Inflammatory macrophage treated with lipopolysaccharide for 1 hour (primary cell): ENCODE measurements around the gene YES1.
"Not testable (repeated sequence)": the region's sequence is repeated elsewhere in the genome, so short reads cannot be mapped to it uniquely, and the experiment has no call there.

ENCODE experiments used
- DNase-seq, 2 donors: peaks; one replicate each; pipeline ENCODE4 v3.0.0-alpha.2; 2020 to 2022

The YES1 gene

DNA sequence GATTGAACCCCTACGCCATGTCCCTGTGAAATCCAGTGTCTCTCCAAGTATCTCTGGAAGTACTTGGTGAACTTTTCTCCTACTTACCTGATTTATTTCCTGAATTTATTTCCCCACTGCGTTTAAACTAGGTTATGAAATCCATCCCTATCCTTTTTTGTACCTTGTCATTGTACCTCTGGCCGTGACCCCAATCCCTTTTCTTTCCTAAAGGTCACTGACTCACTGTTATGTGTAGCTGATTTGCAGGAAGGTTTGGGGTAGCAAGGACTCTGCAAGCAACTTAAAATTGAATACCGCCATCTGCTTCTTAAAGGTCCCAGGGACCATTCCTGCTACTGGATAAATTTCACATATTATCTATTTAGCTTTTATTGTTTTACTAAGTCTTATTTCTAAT lies 95.0 kb downstream of the YES1 start:
- no peak for DNase-seq

DNA sequence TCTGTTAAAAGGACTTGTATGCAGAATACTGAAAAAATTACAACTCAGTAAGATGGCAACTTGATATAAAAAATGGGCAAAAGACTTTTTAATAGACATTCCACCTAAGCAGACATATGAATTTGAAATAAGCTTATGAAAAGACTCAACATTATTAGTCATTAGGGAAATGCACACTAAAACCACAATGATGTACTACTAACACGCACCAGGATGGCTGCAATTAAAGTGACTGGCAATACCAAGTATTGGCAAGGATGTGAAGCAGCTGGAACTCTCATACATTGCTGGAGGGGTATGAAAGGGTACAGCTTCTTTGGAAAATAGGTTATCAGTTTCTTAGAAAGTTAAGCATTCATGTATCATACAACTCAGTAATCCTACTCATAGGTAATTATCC lies 96.4 kb downstream of the YES1 start:
- DNase-seq = no peak

DNA sequence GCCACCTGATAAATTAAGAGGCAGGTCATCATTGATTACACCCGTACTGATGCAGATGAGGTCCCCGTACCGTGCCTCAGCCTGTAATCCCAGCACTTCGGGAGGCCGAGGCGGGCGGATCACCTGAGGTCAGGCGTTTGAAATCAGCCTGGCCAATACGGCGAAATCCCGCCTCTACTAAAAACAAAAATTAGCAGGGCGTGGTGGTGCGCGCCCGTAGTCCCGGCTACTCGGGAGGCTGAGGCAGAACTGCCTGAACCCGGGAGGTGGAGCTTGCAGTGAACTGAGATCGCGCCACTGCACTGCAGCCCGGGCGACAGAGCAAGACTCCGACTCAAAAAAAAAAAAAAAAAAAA lies 98.9 kb downstream of the YES1 start:
- DNase-seq = no peak

DNA sequence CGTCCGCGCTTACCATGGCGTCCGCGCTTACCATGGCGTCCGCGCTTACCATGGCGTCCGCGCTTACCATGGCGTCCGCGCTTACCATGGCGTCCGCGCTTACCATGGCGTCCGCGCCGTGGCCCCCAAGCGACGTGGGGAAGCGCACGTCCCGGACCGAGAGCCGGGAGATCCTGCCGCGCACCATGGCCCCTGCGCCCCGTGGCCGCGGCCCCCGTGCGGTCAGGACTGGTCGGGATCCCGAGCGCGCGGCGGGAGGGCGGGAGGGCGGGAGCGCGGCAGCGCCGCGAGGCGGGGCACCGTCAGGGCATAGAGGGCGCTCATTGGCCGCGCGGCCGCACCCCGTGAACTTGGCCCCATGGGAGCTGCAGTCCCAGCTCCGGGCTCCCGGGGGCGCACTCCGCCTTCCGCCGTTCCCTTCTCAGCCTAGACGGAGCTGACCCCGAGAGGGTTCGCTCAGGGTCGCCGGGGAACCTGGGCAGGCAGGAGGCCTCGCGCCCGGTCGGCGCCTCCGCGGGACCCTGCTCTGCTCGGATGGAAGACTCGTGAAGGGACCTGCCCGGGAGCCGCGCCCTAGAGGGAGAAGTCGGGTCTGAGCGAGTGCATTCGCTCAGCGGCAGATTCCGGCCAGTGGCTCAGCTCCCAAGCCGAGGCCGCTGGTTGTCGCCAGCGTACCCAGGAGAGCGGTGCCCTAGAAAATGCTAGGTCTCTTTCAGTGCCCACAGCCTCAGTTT lies 99.5 kb downstream of the YES1 start, which contains the start of gene ENOSF1:
Gene ENOSF1, minus strand, starts transcription at position 230 of the 734 bp plus-strand sequence. Its CDS starts 43 bp downstream, at position 187.
- DNase-seq = peak; percentile 77 to 82

DNA sequence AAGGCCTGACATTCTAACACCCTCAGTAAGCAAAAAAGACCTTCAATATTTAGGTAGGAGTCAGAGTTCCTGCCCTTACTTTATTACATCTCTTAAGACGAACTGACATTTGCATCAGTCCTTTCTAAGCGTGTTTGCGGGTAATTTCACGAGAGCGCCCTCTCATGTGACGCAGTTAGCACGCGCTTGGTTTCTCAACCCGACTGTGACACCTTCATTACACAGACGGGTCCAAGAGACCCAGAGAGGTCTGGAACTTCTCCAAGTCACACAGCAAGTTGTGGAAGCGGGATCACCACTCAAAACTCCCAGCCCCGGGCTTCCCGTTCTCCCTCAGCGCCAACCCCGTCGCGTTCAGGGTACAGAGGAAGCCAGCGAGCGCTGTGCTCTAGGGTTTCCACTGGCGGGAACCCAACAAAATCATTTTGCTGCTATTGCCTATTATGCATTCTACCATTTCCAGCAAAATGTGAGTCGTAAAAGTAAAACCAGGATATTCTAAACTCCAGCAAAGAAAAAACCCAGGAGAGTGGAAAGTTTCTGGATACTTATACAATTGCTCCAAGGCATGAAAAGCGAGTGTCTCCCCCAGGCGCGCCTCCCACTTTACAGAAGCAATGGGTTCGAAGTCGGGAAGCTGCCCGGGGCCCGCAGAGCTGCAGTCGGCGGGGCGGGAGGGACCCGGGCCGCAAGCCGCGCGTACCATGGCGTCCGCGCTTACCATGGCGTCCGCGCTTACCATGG lies 100.2 kb downstream of the YES1 start:
- peak; percentile 81 to 83 for DNase-seq

DNA sequence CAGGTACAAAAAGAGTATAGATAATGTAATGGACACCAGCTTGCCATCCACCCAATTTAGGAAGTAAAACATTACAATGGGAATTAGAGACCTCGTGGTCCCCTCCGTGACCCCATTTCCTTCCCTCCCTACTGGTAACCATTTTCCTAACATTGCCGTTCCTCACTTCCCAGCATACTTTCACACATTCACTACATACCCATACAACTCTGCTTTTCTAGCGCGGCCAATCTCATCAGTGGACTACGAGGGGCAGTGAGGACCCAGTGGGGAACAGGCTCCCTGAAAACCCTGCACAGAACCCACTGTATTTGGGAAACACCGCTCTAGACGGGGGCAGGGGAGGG lies 100.8 kb downstream of the YES1 start:
- peak; percentile 13 to 15 for DNase-seq

DNA sequence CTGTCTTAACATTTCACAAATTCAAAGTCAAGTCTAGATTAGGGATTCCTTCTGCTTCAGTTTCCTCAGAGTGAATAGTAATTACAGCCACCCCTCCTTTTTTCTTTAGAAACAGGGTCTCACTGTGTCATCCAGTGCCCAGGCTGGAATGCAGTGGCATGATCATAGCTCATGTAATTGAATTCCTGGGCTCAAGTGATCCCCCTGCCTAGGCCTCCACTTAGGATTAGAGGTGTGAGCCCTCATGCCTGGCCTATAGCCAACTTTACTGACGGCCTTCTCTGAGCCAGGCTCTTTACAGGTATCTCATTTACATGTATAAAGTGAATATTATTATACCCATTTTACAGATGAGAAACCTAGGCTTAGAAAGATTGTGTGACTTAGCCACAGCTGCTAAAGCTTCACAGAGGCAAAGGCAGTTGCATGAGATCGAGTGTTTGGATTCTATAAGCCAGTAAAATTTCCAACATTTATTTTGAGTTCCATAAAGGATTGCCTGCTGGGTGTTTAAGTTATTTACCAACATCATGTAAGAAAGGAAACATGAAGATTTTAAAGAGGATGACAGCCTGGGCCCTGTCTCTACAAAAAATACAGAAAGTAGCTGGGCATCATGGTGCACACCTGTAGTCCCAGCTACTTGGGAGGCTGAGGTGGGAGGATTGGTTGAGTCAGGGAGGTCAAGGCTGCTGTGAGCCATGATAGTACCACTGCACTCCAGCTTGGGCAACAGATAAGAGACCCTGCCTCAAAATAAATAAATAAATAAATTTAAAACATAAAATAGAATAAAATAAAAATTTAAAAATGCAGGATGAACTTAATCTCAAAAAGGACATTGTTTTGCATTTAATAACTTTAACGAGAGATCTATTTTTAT lies 101.4 kb downstream of the YES1 start:
- no peak for DNase-seq

DNA sequence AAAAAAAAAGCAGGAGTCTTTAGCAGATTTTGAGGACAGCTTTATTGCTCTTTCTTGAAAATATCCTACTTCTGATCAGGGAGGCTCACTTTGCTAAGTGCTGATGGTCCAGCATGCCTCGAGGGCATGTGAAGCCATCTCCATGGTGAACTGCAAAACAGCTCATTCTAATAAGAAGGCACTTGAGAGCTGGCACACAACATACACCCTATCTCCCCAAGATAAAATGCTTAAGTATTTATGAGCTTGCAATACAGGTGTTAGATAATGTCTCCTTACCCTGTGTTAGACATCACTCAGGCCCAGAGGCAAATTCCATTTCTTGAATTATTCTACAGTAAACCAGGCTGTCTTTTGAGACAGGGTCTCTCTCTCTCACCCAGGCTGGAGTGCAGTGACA lies 102.3 kb downstream of the YES1 start:
- no peak for DNase-seq

DNA sequence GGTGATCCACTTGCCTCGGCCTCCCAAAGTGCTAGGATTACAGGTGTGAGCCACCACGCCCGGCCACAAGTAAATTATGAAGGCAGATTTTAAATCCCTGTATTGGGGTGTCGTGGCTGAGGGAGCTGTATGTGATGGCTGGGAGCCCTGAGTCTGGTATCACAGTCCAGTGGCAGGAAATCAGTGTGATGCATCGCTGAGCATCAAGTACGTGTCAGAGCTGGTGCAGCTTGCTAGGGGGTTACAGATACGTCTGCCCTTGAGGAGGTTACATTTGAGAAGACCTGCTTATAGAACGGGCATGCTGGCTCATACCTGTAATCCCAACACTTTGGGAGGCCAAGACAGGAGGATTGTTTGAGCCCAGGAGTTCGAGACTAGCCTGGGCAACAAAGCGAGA lies 103.9 kb downstream of the YES1 start:
- DNase-seq = no peak

DNA sequence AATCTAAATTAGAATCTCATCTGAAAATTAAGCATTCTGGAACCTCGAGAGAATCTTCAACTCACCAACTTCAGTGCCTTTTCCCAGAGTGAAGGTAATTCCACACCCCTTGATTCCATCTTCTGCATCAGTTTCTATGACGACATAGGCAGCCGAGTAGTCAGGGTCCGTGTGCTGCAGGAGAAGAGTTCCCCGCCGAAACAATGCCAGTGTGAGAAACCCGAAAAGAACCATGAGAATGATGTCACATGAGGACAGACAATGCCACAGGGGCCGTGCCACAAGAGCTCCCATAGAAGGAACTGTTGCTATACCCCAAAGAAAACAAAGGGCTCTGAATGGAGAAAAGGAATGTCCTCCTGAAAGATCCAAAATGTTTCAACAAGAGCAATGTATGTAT lies 105.6 kb downstream of the YES1 start:
- no peak for DNase-seq

DNA sequence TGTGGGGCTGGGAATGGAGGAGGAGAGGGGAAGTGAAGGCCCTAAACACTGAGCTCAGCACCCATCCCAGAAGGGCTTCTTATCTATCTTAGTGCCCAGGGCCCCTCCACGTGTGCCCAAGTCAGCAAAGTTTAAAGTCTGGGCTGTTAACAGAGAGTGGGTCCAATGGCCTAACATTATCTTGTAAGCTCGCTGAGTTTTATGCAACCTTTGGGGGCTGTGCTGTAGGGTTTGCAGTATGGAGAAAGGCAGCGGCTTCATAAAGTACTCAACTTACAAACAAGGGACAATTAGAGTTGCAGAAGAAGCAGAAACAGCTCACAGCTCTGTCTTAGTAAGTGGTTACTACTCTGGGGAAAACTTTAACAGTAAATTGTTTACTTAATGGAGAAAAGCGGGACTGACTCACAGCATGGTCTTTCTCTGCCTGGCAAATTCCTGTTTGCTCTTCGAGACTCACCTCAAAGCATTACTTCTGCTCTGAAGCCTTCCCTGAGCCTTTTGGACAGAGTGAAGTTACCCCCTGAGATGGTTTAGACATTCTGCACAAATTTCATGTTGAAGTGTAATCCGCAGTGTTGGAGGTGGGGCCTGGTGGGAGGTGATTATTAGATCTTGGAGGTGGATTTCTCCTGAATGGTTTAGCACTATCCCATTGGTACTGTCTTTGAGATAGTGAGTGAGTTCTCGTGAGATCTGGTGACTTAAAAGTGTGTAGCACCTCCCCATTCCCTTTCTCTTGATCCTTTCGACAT lies 108.7 kb downstream of the YES1 start:
- DNase-seq = no peak

DNA sequence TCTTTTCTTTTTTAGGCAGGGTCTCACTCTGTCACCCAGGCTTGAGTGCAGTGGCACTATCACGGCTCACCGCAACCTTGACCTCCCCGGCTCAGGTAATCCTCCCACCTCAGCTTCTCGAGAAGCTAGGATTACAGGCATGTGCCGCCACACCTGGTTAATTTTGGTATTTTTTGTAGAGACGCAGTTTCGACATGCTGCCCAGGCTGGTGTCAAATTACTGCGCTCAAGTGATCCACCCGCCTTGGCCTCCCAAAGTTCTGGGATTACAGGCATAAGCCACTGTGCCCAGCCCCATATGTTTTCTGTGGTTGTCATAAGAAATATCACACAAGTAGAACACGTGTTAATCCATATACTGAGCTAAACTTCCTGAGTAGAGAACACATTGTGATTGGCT lies 114.2 kb downstream of the YES1 start:
- no peak for DNase-seq

DNA sequence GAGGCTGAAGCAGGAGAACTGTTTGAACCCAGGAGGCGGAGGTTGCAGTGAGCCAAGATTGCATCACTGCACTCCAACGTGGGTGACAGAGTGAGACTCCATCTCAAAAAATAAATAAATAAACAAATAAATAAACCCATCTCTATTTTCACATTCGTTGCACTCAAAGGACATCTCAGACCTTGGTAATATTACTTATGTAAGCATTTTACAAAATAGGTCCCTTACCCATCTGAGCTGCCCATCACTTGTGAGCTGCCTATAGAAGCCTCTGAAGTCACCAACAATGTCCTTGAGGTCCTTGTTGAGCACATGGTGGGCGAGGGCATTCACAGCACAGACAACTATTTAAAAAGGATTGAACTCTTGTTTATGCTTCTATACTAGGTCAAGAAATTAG lies 115.0 kb downstream of the YES1 start:
- no peak for DNase-seq

DNA sequence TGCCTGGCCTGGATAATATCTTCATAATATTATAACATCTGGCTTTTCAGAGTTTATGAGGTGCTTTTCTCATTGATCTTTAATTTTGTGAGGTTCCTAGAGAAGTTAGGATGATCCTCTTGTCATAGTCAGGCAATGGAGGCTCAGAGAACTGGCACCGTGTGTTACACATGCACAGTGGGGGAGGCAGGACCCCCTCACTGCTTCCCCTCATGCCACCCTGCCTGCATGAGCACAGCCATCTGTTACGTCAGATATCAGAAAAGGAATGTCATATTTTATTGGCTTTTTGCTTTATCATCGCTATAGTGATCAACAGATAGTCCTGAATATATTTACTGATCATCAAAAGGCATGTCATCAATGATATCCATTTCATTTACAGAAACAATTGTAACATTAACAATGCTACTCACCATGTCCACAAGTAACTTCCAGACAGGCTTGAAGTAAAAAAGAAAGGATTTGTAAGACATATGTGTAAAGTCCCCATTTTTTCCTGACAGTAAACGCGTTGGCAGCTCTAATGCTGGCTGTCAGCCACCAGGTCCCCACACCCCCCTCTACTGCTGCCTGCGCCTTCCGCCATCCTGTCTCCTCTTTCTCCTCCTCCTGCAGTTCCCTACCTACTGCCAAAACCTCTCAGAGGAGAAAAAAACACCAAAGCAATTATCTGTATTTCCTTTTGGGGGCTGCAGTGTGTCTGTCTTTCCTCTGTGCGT lies 118.4 kb downstream of the YES1 start:
- DNase-seq = no peak

DNA sequence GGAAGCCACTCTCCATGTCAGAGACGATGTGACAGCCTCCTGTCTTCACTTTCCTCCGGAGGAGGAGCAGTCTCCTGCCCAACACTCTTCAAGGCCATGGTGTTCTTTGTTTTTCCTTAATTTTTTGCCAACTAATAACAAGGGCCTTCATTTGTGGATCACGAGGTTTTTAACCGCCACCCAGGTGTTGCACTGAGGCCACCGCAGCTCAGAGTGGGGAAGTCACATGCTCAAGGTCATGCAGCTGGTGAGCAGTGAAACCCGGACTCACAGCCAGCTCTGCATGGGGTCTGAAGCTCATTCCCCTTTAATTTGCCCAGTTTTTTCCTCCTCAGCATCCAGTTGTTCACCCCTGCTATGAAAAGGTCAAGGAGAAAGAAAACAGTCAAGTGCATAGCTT lies 119.2 kb downstream of the YES1 start:
- no peak for DNase-seq

DNA sequence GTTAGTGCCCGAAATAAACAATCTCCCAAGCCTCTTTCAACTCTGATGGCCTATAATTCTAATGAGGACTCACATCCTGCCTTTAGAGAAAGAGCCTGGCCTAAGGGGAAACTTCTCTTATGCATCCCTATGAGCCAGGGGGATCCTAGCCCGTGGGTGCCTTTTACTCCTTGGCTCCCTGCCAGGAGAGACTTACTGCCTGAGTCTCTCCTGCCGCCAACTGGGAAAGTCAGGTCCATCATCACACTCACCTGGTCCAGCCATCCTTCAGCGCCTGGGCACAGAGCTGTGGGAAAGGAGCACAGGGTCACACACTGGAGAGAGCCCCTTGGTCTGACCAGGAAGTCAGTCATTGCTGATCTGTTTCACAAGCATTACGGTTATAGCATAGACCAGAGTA lies 123.7 kb downstream of the YES1 start:
- DNase-seq = no peak

DNA sequence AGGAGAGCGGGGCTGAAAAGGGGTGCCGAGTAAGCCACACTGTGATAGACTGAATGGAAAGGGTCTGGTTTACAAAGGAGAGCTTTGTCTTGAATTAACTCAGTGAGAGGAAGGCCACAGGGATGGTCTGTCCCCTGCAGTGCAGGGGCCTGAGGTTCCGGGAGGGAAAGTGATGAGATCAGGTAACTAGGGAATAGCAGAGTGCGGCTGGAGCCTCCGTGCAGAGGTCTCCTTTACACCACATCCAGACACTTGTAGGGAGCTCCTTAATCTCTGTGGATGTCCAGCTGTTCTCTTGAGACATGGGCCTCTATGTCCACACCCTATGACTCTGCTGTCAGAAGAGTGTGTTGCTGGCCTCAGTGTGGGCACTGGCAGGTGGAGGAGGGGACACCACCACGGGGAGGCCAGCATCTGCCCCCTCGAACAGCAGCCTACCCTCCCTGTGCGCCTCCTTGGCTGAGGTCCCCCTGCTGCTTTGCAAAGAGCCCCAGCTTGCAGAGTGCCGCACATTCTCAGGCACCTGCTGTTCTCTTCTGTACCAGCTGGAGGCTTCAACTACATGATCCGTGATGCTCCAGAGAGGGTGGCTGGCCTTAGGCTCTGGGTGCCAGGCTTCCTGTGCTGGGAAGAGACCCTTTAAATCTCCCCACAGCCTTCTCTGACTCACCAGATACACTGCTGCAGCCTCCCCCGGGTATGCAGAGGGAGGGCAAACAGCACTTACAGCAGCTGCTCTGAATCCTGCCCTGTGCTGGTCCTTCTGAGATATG lies 125.5 kb downstream of the YES1 start:
- DNase-seq = no peak

DNA sequence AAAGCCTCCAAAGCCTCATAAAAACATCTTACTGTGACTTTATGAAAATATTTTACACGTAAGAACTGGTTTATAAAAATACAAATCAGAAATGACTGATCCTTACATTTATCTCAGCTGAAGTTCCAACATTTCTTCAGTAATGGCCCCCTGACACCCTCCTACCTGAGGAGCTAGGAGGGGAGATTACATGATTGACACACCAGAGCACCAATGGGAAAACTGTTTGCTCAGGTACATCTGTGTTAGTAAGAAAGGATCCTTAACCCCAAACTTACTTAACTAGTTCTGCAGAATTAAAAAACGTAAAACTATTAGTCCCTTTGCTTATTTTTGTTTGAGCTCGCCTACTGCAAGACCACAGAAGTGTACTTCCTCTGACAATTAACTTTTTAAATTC lies 126.6 kb downstream of the YES1 start:
- DNase-seq = no peak

DNA sequence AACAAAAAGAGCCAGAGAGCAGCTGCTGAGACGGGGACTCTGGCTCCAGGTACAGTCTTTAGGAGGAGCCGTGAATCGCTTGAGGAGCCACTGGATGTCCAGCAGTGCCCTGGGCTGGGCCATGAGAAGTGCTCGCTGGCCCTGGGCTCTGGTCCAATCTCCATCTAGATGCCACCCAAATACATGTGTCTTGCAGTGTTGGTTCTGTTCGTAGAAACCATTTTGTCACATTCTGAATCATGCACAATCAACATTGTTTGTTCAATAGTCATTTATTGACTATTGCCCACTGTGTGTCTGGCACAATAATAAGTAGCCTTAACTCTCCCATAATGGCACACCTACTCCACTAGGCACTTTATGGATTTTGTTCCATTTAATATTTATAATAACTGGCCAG lies 128.5 kb downstream of the YES1 start:
- no peak for DNase-seq

DNA sequence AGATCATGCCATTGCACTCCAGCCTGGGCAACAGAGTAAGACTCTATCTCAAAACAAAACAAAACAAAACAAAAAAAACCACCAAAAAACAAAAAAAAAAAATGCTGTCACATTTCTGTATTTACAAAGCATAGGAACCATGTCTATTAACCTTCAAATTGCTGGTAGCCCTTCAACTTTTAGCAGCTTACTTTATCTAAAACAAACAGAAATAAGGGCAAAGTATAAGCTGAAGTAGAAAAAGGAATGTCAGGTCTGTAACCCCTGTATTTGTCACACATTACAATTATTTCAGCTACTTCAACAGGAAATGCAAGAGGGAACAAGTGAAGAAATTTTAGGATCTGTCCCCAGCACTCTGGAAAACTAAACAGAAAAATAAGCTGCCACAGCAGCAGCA lies 129.2 kb downstream of the YES1 start:
- no peak for DNase-seq

DNA sequence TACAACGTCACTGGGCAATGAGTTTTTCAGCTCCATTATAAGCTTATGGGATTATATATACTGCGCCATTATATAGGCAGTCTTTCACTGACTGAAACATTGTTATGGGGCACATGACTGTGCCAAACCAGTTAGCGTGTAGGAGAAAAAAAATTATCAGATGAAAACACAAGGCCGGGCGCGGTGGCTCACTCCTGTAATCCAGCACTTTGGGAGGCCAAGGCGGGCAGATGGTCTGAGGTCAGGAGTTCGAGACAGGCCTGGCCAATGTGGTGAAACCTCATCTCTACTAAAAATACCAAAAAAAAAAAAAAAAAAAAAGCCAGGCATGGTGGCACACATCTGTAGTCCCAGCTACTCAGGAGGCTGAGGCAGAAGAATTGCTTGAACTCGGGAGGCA lies 129.6 kb downstream of the YES1 start:
- not testable (repeated sequence) for DNase-seq

DNA sequence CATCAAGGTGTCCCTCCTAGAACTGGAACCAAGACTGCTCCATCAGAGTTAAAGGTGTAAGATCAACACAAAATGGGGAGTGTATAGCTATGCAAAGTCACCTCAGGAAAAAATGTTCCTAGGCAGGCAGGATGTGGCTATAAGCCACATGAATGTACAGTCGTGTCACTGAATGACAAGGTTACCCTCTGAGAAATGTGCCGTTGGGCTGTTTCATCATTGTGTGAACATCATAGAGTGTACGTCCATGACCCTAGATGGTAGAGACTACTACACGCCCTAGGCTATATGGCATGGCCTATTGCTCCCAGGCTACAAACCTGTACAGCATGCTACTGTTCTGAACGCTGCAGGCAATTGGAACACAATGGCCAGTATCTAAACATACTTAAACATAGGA lies 130.1 kb downstream of the YES1 start:
- no peak for DNase-seq
